ENCODE measurements around the gene CTNNAL1. TPM values are rescaled to one million over a fixed set of nuclear protein-coding genes. Genes with fewer than 3 reads are reported as not detected.

CTNNAL1 gene
- total RNA-seq, 1 donor from 2014 or later = 61.9 TPM

DNA sequence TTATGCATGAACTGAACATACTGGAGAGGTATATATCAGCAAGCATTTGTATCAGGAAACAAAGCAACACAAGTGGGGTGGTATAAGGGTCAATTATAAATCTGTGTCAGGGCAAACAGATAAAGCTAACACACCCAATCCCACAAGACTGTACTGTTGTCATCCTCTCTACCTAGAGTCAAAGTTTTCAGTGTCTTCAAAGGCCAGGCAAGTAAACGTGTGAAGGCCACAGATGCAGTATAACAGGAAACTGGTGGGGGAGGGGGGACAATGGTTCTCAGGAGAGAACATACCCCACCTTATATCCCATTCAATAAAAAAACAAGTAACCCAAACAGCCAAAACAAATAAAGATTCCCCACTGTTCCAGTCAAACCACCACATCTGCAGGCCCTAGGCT, 101.5 kb downstream of the CTNNAL1 start:
- H3K4me3 Mint-ChIP-seq = no peak overlapping the region
- H3K9me3 Mint-ChIP-seq = no peaks in the 10 kb centered on the region
- H3K27ac Mint-ChIP-seq (ENCODE audit: unreplicated experiment) = no peak overlapping the region
- peaks cover 23% of the 10 kb centered on the region for H3K36me3 Mint-ChIP-seq (ENCODE audit: low read depth)
- TF ChIP-seq, protein P1, sequence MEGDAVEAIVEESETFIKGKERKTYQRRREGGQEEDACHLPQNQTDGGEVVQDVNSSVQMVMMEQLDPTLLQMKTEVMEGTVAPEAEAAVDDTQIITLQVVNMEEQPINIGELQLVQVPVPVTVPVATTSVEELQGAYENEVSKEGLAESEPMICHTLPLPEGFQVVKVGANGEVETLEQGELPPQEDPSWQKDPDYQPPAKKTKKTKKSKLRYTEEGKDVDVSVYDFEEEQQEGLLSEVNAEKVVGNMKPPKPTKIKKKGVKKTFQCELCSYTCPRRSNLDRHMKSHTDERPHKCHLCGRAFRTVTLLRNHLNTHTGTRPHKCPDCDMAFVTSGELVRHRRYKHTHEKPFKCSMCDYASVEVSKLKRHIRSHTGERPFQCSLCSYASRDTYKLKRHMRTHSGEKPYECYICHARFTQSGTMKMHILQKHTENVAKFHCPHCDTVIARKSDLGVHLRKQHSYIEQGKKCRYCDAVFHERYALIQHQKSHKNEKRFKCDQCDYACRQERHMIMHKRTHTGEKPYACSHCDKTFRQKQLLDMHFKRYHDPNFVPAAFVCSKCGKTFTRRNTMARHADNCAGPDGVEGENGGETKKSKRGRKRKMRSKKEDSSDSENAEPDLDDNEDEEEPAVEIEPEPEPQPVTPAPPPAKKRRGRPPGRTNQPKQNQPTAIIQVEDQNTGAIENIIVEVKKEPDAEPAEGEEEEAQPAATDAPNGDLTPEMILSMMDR (conservative IDR thresholded peaks at IDR 0.05) = no peak
- DNase-seq (ENCODE audit: low read depth, low spot score) = no peak
- no peaks in the 10 kb centered on the region for H3K4me1 Mint-ChIP-seq
- H3K27me3 Mint-ChIP-seq (ENCODE audit: low read depth) = no peaks in the 10 kb centered on the region

GRCh38 chr9:108910914-108911313, 102.4 kb downstream of the CTNNAL1 start:
- Mint-ChIP-seq H3K4me1 (no peaks in the 10 kb centered on the region), H3K9me3 (no peaks in the 10 kb centered on the region), H3K27me3 (ENCODE audit: low read depth) (no peaks in the 10 kb centered on the region), H3K4me3 (no peak overlapping the region), H3K27ac (ENCODE audit: unreplicated experiment) (no peak overlapping the region), H3K36me3 (ENCODE audit: low read depth) (peaks cover 23% of the 10 kb centered on the region)
- no peak for DNase-seq (ENCODE audit: low read depth, low spot score)
- TF ChIP-seq, protein P1 (conservative IDR thresholded peaks at IDR 0.05) = no peak

- H3K9me3 Mint-ChIP-seq = no peaks in the 10 kb centered on the region
- no peaks in the 10 kb centered on the region for H3K27me3 Mint-ChIP-seq (ENCODE audit: low read depth)
- TF ChIP-seq, protein P1 (conservative IDR thresholded peaks at IDR 0.05) = no peak
- H3K27ac Mint-ChIP-seq (ENCODE audit: unreplicated experiment) = no peak overlapping the region
- no peaks in the 10 kb centered on the region for H3K4me1 Mint-ChIP-seq
- DNase-seq (ENCODE audit: low read depth, low spot score) = no peak
- H3K4me3 Mint-ChIP-seq = no peak overlapping the region
- H3K36me3 Mint-ChIP-seq (ENCODE audit: low read depth) = peaks cover 20% of the 10 kb centered on the region
These were observed 102.9 kb downstream of the CTNNAL1 start for GRCh38 chr9:108910402-108910801.

GRCh38 chr9:108905494-108905893, 107.8 kb downstream of the CTNNAL1 start:
- H3K4me1 Mint-ChIP-seq = no peaks in the 10 kb centered on the region
- TF ChIP-seq, protein P1 (conservative IDR thresholded peaks at IDR 0.05) = no peak
- no peaks in the 10 kb centered on the region for H3K27me3 Mint-ChIP-seq (ENCODE audit: low read depth)
- peaks cover 24% of the 10 kb centered on the region for H3K36me3 Mint-ChIP-seq (ENCODE audit: low read depth)
- no peak overlapping the region for H3K4me3 Mint-ChIP-seq
- H3K27ac Mint-ChIP-seq (ENCODE audit: unreplicated experiment) = no peak overlapping the region
- DNase-seq (ENCODE audit: low read depth, low spot score) = no peak
- H3K9me3 Mint-ChIP-seq = no peaks in the 10 kb centered on the region

- H3K27ac Mint-ChIP-seq (ENCODE audit: unreplicated experiment) = no peak overlapping the region
- TF ChIP-seq, protein P1 (conservative IDR thresholded peaks at IDR 0.05) = no peak
- DNase-seq (ENCODE audit: low read depth, low spot score) = no peak
- peaks cover 20% of the 10 kb centered on the region for H3K36me3 Mint-ChIP-seq (ENCODE audit: low read depth)
- H3K4me3 Mint-ChIP-seq = no peak overlapping the region
- H3K27me3 Mint-ChIP-seq (ENCODE audit: low read depth) = no peaks in the 10 kb centered on the region
- H3K9me3 Mint-ChIP-seq = no peaks in the 10 kb centered on the region
- no peaks in the 10 kb centered on the region for H3K4me1 Mint-ChIP-seq
These were observed 109.1 kb downstream of the CTNNAL1 start for GRCh38 chr9:108904161-108904560.

All from neural crest cell (in vitro differentiated cells).